OCI-LY7 (cell line): ENCODE measurements around the gene PGP.

Experiments used
- CTCF ChIP-seq: fragments of 200-600 bp; sonication (generic); conservative IDR thresholded peaks from 2 replicates; pipeline ENCODE4 v1.5.1; 2014; ENCODE audit warnings: mild to moderate bottlenecking, antibody characterized with exemption, low read length, moderate library complexity, mixed read lengths
- EZH2phosphoT487 ChIP-seq: fragments of 200-600 bp; sonication (generic); IDR thresholded peaks from 2 replicates; pipeline ENCODE4 v1.6.1; 2018; ENCODE audit warnings: low read depth, borderline replicate concordance, mild to moderate bottlenecking, mixed run types, antibody characterized with exemption, low read length, moderate library complexity, mixed read lengths

GRCh38 chr16:2250652-2251295 is 36.1 kb upstream of the PGP start:
- TF ChIP-seq CTCF (no peak), EZH2phosphoT487 (no peak)
